C1 segment of cervical spinal cord (tissue), 14 donors: ENCODE data around the gene BMP8B.

Experiments used
- DNase-seq, 14 donors: peaks; one replicate each; lab custom pipeline; 2025; lab: John Stamatoyannopoulos, UW

The BMP8B gene

DNA sequence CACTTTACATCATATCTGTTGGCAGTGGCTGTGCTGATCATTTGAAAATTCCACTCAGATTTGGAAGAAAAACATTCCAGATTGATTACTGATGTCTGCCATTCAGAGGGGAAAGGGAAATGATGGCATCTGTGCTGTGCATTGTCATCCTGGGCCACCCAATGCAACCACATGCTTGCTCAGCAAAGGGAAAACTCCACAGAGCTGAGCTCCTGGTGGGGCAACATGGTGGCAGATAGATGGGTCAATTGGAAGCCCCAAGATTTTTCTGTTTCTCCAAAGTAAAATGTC lies 29.3 kb downstream of the BMP8B start:
- no peak for DNase-seq

DNA sequence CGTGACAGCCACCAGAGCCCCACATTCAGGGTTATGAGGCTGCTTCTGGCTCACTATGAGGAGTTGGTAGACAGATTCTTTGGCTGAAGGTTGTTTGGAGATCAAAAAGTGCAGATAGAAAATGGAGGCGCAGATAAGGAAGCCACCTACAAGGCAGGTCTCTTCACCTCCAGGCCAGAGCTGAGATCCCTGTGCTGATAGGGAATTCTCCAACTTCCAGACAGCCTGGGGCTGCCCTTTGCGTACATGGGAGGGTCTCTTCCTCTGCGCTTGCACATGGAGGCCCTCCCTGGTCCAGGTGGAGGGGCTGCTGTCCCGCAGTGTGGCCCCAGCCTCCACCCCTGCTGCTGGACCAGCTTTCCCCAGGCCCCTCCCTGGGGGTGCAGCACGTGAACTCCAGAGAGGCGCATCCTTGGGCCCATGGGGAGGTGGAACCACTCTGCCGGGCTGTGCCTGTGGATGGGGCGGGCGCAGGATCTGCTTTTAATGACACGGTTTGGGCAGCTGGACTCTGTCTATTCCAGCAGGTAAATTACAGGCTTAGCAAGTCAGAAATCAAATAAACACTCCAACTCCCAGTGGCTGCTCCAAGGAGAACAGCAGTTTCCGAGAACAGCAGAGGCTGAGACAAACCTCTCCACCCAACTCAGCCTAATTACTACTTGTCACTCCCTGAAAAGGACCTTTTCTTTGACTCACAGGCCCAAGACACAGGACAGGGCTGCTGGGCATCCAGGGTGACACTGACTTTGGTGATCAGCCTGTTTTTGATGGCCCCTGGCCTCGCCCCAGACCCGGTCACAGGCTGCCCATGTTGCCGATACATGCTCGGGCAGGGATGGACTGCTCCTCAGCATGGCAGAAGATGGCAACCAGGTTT lies 29.9 kb downstream of the BMP8B start:
- no peak for DNase-seq

DNA sequence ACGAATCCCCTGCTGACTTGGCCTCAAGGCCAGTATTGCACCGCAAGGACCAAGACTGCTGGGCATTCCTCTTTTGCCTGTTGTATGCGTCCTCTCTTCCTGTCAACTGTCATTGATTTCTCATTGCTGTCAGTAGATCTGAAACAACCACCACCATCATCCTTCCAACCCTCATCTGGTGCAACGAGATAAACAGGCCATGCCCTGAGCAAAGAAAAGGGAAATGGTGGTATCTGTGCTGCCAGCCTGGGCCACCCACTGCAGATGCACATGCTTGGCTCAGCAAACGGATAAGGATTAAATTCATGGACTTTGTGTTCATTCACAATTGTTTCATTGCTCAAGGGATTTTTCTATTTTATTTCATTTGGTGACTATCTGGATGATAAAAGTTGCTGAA lies 31.2 kb downstream of the BMP8B start:
- DNase-seq, result no peak

DNA sequence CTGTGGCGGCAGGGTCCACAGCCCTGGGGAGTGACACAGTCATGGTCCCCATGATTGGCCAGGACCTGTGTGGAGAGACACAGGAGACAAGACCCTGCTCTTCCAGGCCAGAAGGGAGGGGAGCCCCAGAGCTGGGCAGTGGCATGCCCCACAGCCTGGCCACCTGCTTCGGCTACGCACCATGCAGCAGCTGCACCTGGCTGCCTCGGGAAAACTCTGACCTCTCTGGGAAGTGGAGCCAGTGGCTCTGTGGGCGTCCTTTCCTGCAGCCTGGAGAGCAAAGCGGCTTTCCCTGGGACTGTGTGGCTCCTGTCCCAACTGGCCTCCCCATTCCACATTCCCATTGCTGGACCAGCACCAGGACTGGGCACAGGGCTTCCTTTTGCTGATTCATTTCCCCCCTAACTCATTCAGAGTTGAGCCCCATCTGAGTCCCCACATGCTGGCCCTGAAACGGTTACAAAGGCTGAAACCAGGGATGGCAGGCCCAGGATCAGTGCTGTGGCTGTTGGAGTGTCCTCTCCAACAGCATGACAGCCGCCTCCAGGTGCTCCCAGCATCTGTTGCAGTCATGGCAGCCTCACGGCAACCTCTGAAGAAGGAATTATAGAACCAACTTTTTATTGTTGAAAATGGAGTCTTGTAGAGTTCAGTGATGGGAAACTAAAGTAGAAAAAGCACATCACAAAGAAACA lies 32.6 kb downstream of the BMP8B start:
- peak in 1 of 14 donors; percentile 15 for DNase-seq

DNA sequence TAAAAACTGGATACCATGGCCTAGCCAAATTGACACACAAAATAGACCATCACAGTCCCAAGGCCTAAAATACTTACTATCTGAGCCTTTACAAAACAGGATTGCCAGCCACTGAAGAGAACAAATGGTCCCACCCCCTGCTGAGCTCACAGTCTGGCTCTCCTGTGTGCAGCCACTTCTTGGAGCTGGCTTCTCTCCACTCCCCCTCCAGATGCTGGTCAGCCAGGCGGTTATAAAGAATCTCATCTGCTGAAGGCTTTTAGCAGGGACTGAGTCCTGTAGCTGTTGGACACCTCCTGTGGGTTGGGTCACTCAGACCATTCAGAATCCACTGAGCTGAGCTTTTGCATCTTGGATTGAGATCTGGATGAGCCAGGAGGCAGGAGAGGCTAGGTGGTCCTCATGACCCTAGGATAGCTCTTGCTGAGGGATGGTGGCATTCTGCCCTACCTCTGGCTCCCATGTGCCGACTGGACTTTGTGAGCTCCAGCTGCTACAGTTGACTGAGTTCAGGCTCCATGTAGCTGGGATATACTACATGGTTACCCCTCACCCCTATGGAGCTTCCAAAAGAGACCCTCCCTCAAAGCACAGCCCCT lies 33.7 kb downstream of the BMP8B start:
- peak in 1 of 14 donors; percentile 56 for DNase-seq

DNA sequence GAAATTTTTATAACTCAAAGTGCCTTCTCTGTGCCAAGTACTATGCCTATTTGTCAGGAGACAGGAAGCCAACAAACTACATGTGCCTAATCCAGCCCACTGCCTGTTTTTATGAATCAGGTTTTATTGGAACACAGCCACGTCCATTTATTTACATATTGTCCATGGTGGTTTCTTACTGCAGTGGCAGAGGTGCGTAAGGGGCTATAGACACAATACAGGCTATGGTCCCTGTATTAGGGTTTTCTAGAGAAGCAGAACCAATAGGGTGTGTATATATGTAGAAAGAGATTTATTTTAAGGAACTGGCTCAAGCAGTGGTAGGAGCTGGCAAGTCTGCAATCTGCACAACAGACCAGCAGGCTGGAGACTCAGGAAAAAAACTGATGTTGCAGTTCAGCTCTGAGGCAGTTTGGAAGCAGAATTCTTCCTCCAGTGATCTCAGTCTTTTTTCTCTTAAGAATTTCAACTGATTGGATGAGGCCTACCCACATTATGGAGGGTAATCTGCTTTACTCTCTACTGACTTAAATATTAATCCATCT lies 34.6 kb downstream of the BMP8B start:
- peak in 1 of 14 donors; percentile 24 for DNase-seq

DNA sequence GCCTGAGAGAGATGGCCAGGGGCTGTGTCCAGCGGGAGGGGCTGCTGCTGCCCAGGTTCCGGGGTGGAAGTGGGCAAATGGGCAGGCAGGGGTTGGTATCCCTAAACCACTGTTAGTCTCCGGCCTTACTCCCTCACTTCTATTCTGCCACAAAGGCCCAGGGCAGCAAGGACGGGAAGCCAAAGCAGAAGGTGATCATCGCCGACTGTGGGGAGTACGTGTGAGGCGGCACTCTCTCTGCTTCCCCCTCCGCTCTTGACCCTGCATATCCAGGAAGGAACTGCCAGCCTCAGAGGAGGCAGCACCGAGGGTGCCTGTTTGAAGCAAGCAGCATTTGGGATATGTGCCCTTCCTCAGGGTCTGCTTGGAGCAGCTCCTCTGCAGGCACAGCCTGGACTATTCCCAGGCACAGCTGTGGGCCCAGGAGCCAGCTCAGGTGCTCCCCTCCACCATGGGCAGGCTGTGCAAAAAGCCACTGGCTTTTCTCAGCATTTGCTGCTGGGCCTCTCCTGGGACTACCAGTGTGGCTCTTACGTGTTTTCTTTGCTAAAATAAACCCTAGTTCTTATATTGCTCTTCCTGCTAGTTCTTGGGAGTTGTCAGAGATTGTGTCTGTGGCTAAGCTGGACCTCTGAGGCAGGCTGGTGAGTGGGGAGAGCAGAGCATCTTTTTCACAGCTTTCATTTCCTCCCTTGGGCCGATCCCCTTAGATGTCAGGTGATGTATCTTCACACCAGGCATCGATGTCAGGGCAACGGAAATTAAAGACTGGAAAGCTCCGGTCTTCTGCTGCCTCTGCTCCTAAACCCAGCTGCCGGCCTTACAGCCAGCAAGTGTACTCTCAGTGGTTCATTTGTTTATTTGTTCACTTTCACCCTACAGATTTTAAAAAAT lies 35.3 kb downstream of the BMP8B start:
- no peak for DNase-seq

DNA sequence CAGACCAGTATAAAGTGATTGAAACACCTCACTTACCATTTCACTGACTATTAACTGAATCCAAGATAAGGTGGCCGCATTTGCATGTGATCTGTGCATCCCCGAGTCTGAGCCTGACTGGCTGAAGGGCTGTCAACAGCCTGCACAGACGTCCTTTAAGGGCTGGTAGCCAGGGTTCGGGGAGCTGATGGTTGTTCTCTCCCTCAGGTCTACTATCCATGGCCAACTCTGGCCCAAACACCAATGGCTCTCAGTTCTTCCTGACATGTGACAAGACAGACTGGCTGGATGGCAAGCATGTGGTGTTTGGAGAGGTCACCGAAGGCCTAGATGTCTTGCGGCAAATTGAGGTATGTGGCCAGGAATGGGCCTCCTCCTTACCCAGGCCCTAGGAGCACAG lies 36.0 kb downstream of the BMP8B start:
- DNase-seq, result no peak

DNA sequence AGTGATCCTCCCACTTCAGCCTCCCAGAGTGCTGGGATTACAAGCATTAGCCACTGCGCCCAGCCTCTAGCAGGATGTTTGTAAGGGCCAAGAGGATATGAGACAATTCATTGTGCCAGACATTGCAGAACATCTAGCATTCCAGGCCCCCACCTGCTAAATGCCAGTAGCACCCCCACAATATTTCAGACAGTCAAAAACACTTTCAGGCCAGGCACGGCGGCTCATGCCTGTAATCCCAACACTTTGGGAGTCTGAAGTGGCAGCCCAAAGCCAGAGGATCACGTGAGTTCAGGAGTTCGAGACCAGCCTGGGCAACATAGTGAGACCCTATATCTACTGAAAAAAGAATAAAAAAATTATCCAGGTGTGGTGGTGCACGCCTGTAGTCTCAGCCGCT lies 37.1 kb downstream of the BMP8B start:
- DNase-seq, result no peak

DNA sequence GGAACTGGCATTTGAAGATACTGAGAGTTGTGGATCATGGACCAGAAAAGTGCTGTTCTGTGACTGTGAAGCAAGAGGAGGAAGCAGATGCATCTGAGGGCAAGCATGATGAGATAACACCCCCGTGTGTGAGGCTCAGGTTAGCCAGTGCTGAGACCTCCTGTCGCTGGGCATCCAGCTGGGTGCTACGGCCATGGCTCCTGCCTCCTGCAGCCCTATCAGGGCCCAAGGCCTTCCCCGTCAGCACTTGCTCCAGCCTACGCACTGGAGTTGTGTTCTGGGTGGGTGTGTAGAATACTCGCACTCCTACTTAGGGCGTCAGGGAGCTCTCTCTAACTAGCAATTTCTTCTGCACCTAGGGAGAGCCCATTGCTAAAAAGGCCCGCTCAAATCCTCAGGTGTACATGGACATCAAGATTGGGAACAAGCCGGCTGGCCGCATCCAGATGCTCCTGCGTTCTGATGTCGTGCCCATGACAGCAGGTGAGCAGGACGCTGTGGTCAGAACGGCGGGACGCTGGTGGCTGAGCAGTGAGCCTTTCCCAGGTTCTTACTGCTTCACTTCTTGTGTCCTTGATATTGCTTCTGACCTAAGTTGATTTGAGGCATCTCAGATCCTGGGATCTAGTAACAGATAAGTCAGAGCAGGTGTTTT lies 43.5 kb downstream of the BMP8B start:
- DNase-seq, result no peak

DNA sequence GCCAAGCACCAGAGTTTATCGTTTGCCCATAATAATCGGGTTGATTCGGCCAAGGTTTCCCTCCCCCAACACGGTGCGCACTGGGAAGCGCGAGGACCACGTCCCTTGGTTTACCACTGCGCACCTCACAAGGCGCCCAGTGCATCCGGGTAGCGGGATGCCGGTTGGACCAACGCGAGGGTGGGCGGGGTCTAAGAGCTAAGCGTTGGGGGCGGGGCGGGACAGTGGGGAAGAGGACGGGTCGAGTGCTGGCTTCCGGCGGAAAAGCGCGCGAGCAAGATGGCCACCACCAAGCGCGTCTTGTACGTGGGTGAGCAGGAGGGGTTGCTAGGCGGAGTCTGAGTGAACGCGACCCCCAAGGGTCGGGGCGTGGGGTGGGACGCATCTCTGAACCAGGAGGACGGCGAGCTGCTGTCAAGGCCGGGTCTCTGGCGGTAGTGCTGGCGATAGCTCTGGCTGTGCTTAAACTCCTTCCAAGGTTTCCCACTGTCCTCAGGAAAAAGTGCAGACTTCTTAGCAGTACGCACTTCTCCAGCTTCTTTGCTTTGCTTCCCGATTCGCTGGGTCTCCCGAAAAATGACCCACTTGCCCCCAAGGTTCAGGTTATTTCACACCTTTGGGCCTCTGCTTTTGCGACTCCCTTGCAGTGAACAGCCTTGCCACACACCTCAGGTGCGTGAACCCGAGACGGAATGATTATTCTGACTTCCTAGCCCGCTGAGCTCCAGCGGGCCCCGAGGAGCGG lies 49.9 kb downstream of the BMP8B start, which contains the start of gene PPIE:
Gene PPIE, plus strand, starts transcription at position 261 of the 745 bp plus-strand sequence. Its CDS starts 19 bp downstream, at position 280.
- DNase-seq, result peak; percentile 34 to 91 (median 84)

DNA sequence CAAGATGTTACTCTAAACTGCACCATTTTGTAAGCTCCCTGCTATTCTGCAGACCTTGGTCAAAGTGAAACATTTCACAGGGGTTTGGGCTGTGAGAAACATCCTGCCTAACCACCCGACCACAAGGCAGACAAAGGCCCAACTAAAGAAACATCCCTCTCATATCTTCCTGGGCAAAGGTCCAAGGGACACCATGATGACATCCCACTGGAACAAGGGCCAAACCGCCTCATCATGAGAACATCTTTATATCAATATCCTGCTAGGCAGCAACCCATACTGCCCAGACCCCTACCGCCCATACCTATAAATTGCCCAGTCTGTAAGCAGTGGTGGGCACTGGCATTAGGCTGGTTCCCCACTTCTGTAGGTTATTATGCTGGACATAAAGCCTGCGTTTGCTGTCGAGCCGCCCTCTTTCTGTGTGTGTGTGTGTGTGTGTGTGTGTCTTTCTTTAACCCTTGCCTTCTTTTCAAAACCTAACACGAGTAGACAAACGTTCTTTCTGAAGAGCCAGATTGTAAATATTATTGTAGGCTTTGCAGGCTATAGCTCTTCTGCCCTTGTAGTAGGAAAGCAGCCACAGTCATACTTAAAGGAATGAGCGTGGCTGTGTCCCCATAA lies 51.0 kb downstream of the BMP8B start:
- no peak for DNase-seq

DNA sequence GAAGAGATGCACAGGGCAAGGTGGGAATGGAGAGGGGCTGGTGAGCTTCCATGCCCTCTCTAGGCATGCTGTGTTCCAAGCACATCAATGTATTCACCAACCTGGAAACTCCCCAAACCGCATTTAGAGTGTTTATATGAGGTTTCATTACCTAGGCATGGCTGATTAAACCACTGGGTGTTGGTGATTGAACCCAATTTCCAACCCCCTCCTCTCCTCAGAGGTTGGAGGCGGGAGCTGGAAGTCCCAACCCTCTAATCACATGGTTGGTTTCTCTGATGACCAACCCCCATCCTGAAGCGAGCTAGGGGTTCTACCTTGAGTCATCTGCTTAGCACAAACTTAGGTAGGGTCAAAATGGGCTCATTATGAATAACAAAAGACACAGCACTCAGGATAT lies 52.9 kb downstream of the BMP8B start:
- no peak for DNase-seq

DNA sequence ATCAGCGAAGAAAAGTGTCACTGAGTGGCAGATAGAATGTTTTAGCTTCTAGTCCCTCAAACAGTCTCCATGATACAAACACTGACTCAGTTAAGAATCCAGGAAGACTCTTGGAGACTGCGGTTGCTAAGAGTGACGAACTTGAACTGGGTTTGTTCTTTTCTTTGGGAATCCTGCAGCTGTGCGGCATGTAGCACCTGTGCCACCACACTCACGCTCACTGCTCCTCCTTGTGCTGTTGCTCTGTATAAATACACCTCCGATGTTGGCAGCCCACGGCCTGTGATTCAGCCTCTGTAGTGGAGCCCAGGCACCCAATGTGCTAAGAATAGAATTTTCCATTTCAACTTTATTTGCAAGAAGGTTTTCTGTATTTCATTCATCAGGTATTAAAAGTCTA lies 55.5 kb downstream of the BMP8B start:
- DNase-seq, result no peak

DNA sequence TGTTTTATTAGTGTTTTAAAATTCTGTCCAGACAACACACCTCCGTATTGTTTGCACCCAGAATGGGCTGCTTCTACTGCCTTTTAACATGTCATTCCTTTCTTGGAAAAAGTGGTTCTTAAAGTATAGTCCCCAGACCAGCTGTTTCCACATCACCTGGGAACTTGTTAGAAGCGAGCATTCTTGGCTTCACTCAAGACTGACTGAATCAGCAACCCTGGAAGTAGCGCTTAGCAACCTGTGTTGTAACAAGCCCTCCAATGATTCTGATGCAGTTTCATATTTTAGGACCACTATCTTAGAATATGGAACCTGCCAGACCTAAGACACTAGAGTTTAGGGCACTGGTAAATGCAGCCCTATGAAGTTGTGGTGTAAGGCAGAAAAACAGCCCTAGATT lies 55.9 kb downstream of the BMP8B start:
- no peak for DNase-seq

DNA sequence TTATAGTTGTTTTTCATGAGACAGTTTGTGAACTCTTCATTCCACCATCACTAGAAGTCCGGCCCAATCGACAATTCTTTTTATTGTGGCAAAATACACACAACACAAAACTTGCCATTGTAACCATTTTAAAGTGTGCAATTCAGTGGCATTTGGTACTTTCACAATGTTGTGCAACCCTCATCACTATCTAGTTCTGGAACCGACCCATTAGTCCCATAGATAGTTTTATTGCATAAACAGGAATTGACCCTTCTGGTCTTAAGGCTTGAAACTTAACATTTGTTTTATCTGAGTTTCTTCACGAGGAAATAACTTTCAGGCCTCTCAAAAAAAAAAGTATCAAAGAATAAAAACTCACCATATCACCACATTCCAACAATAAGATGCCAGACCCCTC lies 58.8 kb downstream of the BMP8B start:
- DNase-seq, result no peak

DNA sequence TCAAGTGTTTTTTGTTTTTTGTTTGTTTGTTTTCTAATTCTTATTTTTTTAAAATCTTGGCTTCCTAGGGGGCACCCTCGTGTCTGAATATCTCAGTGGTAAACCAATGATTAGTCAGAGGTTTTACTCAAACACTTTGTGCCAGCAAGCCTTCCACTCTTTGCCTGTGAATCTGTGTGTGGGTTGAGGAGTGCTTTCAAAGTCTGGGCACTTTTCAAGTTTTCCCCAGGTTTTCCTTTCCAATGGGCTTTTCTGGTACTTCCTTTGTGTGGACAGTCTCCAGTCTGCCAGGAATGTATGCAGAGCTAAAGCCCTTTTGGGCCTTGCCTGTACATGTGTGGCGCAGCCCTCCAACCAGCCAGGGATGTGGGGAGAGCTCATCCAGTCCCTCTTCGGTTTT lies 59.6 kb downstream of the BMP8B start:
- DNase-seq, result no peak

DNA sequence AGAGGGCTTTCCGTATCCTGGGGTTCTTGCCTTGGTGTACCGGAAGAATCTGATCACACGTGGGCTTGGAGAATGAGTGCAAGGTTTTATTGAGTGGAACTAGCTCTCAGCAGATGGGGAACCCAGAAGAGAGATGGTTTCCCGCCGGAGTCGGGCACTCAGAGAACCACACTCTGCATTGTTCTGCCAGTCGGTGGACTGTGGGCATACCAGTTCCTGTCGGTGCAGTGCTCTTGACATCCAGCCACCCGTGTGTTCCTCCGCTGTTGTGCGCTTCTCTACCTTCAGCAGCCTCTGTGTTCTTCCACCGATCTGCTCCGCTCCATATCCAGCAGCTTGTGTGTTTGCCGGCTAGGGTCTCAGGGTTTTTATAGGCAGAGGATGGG lies 60.7 kb downstream of the BMP8B start:
- DNase-seq, result no peak

DNA sequence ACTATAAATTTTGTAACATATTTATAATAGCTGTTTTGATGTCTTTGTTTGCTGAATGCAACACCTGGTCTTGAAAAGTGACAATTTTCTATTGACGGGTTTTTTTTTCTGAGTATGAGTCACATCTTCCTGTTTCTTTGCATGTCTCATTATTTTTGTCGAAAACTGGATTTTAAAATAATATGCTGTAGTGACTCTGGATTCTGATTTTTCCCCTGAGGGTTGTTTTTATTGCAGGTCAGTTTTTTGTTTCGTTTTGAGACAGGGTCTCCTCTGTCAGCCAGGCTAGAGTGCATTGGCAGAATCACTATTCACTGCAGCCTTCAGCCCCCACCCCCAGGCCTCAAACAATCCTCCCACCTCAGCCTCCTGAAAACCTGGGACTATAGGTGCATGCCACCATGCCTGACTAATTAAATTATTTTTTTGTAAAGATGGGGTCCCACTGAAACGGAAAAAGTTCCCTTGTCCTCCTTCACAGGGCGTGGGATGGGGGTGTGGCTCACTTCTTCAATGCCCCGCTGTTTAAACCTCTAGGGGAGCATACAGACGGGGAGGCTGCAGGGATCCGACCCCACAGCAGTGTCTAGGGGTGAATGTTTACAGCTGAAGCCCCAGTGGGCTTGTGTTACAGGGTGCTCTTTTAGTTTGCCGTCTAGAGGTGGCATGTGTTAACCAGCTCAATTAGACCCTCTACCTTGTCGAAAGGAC lies 61.3 kb downstream of the BMP8B start:
- DNase-seq, result no peak
